HCT116 (cell line): ENCODE data around the gene TRAF3IP1.

Experiments used
- ATF3 ChIP-seq: IDR thresholded peaks from 2 replicates; pipeline ENCODE4 v1.6.1; 2012
- CEBPB ChIP-seq: IDR thresholded peaks from 2 replicates; pipeline ENCODE4 v1.6.1; 2012; ENCODE audit warnings: low read depth
- CTCF ChIP-seq, 3 experiments: fragments of 200-600 bp in 1 of 3; sonication (generic) in 1 of 3; IDR thresholded peaks in 2 of 3; conservative IDR thresholded peaks in 1 of 3; 2 replicates each; pipeline ENCODE4 v1.5.1; 2012 to 2017; ENCODE audit warnings: low read depth in 2 of 3, low read length in 2 of 3, antibody characterized with exemption in 1 of 3, borderline replicate concordance in 1 of 3, control low read depth in 1 of 3, mild to moderate bottlenecking in 1 of 3, mixed read lengths in 1 of 3, mixed run types in 1 of 3, moderate library complexity in 1 of 3; ENCODE audit not compliant: insufficient read depth in 1 of 3
- EZH2 ChIP-seq: fragments of 200-600 bp; sonication (generic); IDR thresholded peaks from 2 replicates; pipeline ENCODE4 v1.6.1; 2017; ENCODE audit warnings: antibody characterized with exemption, mixed run types
- EZH2phosphoT487 ChIP-seq: fragments of 200-600 bp; IDR thresholded peaks from 2 replicates; pipeline ENCODE4 v1.6.1; 2018; ENCODE audit warnings: antibody characterized with exemption, borderline replicate concordance
- MAX ChIP-seq: IDR thresholded peaks from 2 replicates; pipeline ENCODE4 v1.6.1; 2012
- POLR2A ChIP-seq: IDR thresholded peaks from 2 replicates; pipeline ENCODE4 v1.7.0; 2011; ENCODE audit warnings: borderline replicate concordance; ENCODE audit not compliant: insufficient read depth, insufficient read length; ENCODE audit errors: extremely low read depth
- POLR2AphosphoS5 ChIP-seq: IDR thresholded peaks from 2 replicates; pipeline ENCODE4 v1.6.1; 2011; ENCODE audit warnings: mild to moderate bottlenecking, low read depth, low read length, moderate library complexity
- RAD21 ChIP-seq: IDR thresholded peaks from 2 replicates; pipeline ENCODE4 v1.6.1; 2012; ENCODE audit warnings: low read depth, mild to moderate bottlenecking
- REST ChIP-seq: IDR thresholded peaks from 2 replicates; pipeline ENCODE4 v1.6.1; 2012; ENCODE audit warnings: low read depth
- SP1 ChIP-seq: IDR thresholded peaks from 2 replicates; pipeline ENCODE4 v1.6.1; 2012; ENCODE audit warnings: low read depth
- SRF ChIP-seq: IDR thresholded peaks from 2 replicates; pipeline ENCODE4 v1.6.1; 2012; ENCODE audit warnings: low read depth
- ZBTB33 ChIP-seq: IDR thresholded peaks from 2 replicates; pipeline ENCODE4 v1.6.1; 2011; ENCODE audit warnings: mild to moderate bottlenecking, low read length, moderate library complexity; ENCODE audit not compliant: insufficient replicate concordance; ENCODE audit errors: extremely low read depth
- ZNF274 ChIP-seq: fragments of 200-500 bp; sonication (Bioruptor generic); IDR thresholded peaks from 2 replicates; pipeline ENCODE4 v1.6.1; 2014; ENCODE audit warnings: mild to moderate bottlenecking, low read depth, low read length, inconsistent platforms

GRCh38 chr2:238413368-238413767 lies 93.0 kb downstream of the TRAF3IP1 start:
- TF ChIP-seq CTCF (IDR thresholded peaks at IDR 0.05 in 2 of 3, conservative IDR thresholded peaks at IDR 0.05 in 1 of 3; ENCODE audit: borderline replicate concordance in 1 of 3, insufficient read depth in 1 of 3, low read depth in 2 of 3, low read length in 2 of 3), result no peak
- TF ChIP-seq MAX, result no peak
- TF ChIP-seq SRF, result no peak
- TF ChIP-seq ZBTB33, result no peak
- TF ChIP-seq POLR2A, result no peak
- no peak for TF ChIP-seq CEBPB
- TF ChIP-seq SP1, result no peak
- TF ChIP-seq ATF3, result no peak
- no peak for TF ChIP-seq EZH2phosphoT487
- TF ChIP-seq POLR2AphosphoS5, result no peak
- no peak for TF ChIP-seq EZH2
- no peak for TF ChIP-seq REST
- no peak for TF ChIP-seq ZNF274
- TF ChIP-seq RAD21, result no peak
